Measurements from ENCODE around the gene MCRS1.

MCRS1 gene

DNA sequence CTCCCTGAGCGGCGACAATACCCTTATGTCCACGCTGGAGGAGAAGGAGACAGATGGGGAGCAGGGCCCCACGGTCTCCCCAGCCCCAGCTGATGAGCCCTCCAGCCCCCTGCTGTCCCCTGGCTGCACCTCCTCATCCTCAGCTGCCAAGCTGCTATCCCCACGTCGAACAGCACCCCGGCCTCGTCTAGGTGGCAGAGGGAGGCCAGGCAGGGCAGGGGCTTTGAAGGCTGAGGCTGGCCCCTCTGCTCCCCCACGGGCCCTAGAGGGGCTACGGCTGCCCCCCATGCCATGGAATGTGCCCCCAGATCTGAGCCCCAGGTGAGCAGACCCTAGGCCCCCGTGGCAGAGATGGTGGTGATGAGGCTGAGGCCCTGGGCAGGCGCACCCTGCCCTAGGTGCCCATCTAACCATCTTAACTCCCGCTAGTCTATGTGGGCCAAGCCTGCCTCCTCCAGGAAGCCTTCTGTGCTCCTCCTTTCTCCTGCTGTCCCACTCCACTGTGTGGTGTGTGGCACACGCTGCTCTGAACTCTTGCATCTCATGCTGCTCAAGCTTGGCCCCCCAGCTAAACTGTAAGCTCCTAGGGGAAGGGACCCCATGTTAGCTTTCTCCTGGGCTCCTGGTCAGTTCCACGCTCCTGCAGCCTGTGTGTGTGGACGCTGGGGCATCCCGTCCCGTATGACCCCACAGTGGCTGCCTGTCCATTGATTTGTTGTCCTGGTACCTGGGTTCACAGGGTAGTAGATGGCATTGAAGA lies 12.1 kb downstream of the MCRS1 start:
- DNase-seq, result no peak

- DNase-seq, result no peak
Measured at GRCh38 chr12:49554266-49554665, 13.7 kb downstream of the MCRS1 start.

DNA sequence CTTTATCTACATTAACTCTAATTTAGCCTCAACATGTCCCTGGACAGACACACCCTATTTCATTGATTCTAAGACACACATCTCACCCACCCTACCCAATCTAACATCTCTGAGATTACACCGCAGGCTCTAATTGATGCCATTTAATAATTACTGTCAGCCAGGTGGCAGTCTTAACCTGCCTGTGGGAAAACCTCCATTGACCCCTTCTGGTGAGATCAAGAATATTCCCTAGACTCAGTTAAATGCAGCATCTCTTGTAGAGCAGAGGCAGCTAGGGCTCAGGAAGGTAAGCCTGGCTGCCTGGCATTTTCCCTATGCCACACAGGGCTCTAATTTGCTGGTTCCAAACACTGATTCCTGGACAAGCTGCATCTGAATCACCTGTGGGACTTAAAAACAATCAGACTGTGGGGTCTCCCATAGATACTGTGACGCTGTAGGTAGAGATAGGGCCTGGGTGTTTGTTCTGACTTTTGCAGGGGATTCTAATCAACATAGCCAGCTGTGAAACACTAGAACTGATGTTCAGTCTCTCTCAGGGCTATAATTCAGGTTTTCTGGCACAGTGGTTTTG lies 14.3 kb downstream of the MCRS1 start:
- no peak for DNase-seq

GRCh38 chr12:49552899-49553298 lies 15.0 kb downstream of the MCRS1 start:
- DNase-seq, result no peak

DNA sequence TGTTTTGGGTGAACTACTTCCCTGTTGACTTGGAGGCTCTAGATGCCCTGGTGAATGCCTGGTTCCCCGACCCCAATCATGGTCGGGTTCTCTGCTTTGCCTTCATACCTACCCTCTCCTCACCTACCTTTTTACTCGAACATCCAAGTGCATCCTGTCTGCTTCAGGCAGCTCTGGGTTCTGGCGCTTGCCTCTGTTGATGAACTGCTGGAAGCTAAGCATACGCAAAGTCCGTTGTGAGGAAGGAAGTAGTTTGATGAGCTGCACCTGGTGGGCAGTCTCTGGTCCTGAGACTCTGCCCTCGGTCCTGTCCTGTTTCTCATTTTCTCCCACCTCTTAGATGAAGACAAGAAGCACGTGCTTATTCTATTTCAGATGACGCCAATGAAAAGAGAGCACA lies 15.5 kb downstream of the MCRS1 start:
- DNase-seq, result no peak

DNA sequence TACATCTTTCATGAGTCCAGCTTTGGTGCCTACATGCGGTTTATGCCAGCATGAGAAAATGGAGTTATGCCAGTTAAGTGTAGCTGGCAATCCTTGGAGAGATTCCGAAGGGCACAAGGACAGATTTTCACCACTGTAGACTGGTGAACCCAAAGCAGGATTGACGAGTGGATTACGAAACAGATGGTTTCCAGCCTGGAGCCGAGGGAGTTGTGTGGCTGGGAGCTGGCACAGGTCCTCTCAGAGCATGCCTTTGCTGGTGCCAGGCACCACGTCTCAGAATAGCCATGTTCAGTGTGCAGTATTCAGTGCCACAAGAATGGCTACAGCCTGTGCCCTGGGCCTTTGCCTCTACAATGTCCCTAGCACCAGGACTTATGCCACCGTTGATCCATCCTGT lies 15.9 kb downstream of the MCRS1 start:
- no peak for DNase-seq

GRCh38 chr12:49550693-49551252 lies 17.2 kb downstream of the MCRS1 start:
- no peak for DNase-seq

DNA sequence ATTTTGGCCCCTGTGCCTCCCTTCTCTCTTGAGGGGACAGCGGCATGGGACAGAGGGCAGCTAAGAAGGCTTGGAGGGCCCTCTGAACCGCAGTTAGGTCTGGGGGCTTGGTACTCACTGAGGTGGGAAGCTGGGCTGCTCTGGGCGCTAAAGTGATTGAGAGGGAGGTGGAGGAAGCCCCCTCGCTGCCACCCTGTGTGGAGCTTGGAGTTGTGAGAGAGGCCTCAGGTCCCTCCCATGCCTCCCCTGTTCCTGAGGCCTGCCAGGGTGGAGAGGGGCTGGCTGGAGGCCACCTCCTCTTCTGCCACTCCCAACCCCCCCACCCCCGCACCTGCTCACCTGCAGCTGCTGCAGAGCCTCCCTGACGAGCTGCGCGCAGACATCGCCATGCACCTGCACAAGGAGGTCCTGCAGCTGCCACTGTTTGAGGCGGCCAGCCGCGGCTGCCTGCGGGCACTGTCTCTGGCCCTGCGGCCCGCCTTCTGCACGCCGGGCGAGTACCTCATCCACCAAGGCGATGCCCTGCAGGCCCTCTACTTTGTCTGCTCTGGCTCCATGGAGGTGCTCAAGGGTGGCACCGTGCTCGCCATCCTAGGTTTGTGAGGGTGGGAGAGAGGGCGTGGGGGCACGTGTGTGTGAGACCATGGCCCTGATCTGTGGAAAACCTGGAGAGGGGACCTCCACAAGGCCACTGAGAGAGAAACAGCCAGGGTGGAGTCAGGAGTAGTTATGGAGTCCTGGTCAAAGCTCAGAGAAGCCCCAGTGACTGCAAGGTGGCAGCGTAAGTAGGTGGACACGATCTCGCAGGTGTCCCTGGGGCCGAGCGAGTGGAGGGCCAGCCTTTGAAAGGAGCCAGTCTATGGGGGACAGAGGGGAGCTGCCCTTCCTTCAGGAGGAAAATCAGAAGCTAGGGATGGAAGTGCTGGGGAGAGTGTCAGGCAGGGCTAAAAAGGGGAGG lies 17.9 kb downstream of the MCRS1 start:
- no peak for DNase-seq

DNA sequence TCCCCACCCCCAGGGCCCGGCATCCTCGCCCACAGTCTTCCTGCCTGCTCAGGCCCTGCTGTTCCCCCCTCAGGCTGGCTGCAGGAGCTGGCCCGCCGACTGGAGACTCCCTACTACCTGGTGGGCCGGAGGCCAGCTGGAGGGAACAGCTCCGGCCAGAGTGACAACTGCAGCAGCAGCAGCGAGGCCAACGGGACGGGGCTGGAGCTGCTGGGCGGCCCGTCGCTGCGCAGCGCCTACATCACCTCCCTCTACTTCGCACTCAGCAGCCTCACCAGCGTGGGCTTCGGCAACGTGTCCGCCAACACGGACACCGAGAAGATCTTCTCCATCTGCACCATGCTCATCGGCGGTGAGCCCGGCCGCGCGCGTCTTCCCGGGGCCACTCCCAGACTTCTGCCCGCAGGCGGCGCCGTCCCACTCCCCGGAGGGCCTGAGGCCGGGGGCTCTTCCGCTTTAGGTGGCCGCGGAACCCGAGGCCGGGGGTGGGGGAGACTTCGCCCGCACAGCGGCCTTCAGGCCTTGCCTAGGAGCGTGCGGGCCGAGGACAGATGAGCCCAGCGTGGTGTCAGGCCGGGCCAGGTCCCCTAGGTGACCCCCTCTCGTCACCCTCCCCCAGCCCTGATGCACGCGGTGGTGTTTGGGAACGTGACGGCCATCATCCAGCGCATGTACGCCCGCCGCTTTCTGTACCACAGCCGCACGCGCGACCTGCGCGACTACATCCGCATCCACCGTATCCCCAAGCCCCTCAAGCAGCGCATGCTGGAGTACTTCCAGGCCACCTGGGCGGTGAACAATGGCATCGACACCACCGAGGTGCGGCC lies 18.9 kb downstream of the MCRS1 start:
- DNase-seq, result no peak

GRCh38 chr12:49548481-49548821 lies 19.5 kb downstream of the MCRS1 start:
- no peak for DNase-seq

- DNase-seq, result no peak
Measured at GRCh38 chr12:49547090-49547690, 20.8 kb downstream of the MCRS1 start.

GRCh38 chr12:49546481-49546880 lies 21.5 kb downstream of the MCRS1 start:
- no peak for DNase-seq

- DNase-seq, result no peak
Measured at GRCh38 chr12:49545815-49546214, 22.1 kb downstream of the MCRS1 start.

DNA sequence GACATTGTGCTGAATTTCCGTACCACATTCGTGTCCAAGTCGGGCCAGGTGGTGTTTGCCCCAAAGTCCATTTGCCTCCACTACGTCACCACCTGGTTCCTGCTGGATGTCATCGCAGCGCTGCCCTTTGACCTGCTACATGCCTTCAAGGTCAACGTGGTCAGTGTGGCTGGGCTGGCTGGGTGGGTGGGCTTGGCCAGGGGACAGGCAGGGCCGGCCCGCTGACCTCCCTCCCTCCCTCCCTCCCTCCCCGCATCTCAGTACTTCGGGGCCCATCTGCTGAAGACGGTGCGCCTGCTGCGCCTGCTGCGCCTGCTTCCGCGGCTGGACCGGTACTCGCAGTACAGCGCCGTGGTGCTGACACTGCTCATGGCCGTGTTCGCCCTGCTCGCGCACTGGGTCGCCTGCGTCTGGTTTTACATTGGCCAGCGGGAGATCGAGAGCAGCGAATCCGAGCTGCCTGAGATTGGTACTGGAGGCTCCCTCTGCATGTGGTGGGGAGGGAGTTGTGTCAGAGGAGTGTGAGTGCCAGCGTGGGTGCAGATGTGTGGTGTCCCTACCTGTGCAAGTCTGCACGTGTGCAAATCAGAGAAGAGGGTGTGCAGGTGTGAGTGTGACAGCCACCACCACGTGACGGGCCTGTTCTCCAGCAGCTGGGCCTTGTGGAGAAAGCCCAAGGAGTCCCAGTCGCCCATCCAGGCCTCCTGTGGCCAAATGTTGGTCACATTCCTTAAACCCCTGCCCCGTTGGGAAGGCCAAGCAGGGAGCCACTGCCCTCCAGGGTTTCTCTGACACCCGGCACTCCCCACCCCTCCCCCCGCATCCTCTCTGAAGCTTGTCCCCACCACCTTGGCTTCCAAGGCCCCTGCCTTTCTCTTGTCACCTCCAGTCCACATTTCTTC lies 23.8 kb downstream of the MCRS1 start:
- DNase-seq, result no peak

DNA sequence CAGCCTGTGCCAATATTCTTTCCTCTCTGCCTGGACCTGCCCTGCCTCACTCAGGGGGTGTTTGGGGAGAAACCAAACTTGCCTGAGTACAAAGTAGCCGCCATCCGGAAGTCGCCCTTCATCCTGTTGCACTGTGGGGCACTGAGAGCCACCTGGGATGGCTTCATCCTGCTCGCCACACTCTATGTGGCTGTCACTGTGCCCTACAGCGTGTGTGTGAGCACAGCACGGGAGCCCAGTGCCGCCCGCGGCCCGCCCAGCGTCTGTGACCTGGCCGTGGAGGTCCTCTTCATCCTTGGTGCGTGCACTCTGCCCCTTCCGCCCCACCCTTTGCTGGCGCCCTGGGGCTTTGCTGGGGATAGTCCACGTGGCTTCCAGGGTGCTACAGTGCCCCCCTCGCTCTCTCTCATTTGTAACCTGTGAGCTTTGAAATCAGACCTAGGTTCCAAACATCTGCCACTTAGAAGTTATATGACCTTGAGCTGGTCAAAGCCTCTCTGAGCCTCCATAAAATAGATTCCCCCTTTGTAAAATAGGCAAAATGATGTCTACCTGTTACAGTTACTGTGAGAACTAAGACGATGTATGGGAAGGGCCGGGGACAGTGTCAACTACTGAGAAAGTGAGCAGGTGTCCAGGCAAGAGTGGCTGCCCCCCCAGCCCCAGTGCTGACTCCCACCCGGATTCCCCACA lies 24.6 kb downstream of the MCRS1 start:
- no peak for DNase-seq

DNA sequence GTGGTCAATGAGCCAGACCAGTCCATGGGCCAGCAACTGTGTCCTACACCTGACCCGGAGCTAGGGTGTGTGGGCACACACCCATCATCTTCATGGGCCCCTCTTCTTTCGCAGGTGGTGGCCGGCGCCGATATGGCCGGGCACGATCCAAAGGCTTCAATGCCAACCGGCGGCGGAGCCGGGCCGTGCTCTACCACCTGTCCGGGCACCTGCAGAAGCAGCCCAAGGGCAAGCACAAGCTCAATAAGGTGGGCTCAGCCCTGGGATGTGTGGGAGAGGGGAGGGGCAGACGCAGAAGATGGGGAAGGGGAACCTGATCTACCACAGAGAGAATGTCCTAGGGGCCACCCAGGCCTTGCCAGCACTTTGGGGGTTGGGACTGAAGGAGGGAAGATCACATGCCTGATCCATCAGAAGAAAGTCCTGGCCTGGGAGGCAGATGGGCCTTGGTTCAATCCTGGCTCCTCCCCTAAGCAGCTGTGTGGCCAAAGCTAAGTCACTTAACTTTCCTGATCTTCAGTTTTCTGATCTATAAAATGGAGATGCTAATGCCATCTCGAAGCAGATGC lies 25.3 kb downstream of the MCRS1 start:
- no peak for DNase-seq

DNA sequence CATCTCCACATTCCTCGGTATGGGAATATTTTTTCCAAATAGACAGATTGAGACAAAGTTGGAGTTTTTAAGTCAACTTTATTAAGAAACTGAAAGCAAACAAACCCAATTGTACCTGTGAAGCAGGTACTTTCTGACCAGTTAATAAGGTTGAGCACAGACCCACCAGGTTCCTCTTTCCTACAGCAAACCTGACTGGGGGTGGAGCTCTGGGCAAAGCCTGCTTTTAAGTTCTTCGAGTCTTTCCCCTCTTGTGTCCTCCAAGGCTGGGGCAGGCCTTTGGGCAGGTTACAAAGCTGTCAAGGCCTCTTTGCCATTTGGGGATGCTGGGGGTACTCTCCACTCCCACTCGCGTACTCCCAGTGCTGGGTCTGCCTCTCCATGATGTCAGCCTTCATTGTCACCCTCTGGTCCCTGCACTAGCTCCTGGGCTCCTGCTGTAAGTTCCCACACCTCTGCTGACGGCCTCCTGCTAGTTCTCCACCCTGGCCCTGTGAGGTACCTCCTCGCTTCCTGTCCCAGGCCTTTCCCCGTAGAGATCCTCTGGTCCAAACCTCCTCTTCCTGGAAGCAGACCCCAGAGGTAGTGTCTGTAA lies 25.9 kb downstream of the MCRS1 start:
- no peak for DNase-seq

GRCh38 chr12:49541140-49541861 lies 26.6 kb downstream of the MCRS1 start:
- no peak for DNase-seq

Measured in GF-D8 (cell line).